Fibroblast of lung (primary cell): ENCODE results near the gene MYO10. TPM values are rescaled to one million over a fixed set of nuclear protein-coding genes. Genes with fewer than 3 reads are reported as not detected.

Experiments
- DNase-seq, 2 donors: peaks; one replicate each; pipeline versions ENCODE4 v3.0.0 to v3.0.0-alpha.2; 2010; ENCODE audit warnings: low read depth in 2 of 2
- H2AFZ ChIP-seq: 2 replicates; pipeline ENCODE4 v1.5.1; 2012; ENCODE audit warnings: low read length, control low read depth, inconsistent platforms
- H3K27ac ChIP-seq: 2 replicates; pipeline ENCODE4 v1.5.1; 2011; ENCODE audit warnings: low read length, control low read depth; ENCODE audit not compliant: insufficient read depth
- H3K27me3 ChIP-seq: 2 replicates; pipeline ENCODE4 v1.5.1; 2011; ENCODE audit warnings: mild to moderate bottlenecking, low read length; ENCODE audit not compliant: control insufficient read depth, insufficient read depth
- H3K36me3 ChIP-seq: 2 replicates; pipeline ENCODE4 v1.5.1; 2011; ENCODE audit warnings: low read length; ENCODE audit not compliant: control insufficient read depth, insufficient read depth
- H3K4me1 ChIP-seq: 2 replicates; pipeline ENCODE4 v1.5.1; 2011; ENCODE audit warnings: low read length; ENCODE audit not compliant: control insufficient read depth, insufficient read depth; ENCODE audit errors: extremely low read depth
- H3K4me2 ChIP-seq: 2 replicates; pipeline ENCODE4 v1.5.1; 2011; ENCODE audit warnings: low read length, control low read depth; ENCODE audit not compliant: insufficient read depth; ENCODE audit errors: extremely low read depth
- H3K4me3 ChIP-seq, 4 experiments: fragments of 200-600 bp in 1 of 4; sonication (generic) in 1 of 4; replicated peaks in 1 of 4; 2 replicates each; pipeline ENCODE4 v1.5.1; 2011 to 2016; ENCODE audit warnings: low read length in 4 of 4, low read depth in 3 of 4, mild to moderate bottlenecking in 3 of 4, control low read depth in 2 of 4, inconsistent platforms in 1 of 4, mixed read lengths in 1 of 4; ENCODE audit not compliant: insufficient read depth in 1 of 4; ENCODE audit errors: control extremely low read depth in 1 of 4
- H3K79me2 ChIP-seq: 2 replicates; pipeline ENCODE4 v1.5.1; 2012; ENCODE audit warnings: mild to moderate bottlenecking, low read length, inconsistent platforms; ENCODE audit not compliant: control insufficient read depth, insufficient read depth
- H3K9ac ChIP-seq: 2 replicates; pipeline ENCODE4 v1.5.1; 2011; ENCODE audit warnings: mild to moderate bottlenecking, low read length, control low read depth; ENCODE audit not compliant: insufficient read depth
- H3K9me3 ChIP-seq: 2 replicates; pipeline ENCODE4 v1.5.1; 2012; ENCODE audit warnings: low read depth, low read length; ENCODE audit not compliant: control insufficient read depth, insufficient read depth
- H4K20me1 ChIP-seq: 2 replicates; pipeline ENCODE4 v1.5.1; 2011; ENCODE audit warnings: low read length; ENCODE audit not compliant: control insufficient read depth, insufficient read depth; ENCODE audit errors: extremely low read depth
- CTCF ChIP-seq, 2 donors: IDR thresholded peaks in 1 of 2; conservative IDR thresholded peaks in 1 of 2; 1 replicate in 1 of 2; 2 replicates in 1 of 2; pipeline ENCODE4 v1.5.1; 2011 to 2012; ENCODE audit warnings: low read length in 2 of 2, control low read depth in 1 of 2, inconsistent platforms in 1 of 2, low read depth in 1 of 2, mild to moderate bottlenecking in 1 of 2
- EZH2 ChIP-seq: IDR thresholded peaks from 2 replicates; pipeline ENCODE4 v1.5.1; 2012; ENCODE audit warnings: low read length, control low read depth, mild to moderate bottlenecking; ENCODE audit errors: missing control alignments
- polyA plus RNA-seq, 2 donors: library from polyadenylated mRNA; depleted of rRNA in 1 of 2; stranded (reverse) in 1 of 2; unstranded in 1 of 2; fragments of >200 nt; gene quantifications; 2 replicates each; pipeline ENCODE4 v1.2.1, GENCODE V29; 2011 to 2012; ENCODE audit warnings: missing spikeins in 1 of 2
- total RNA-seq: library from RNA; depleted of rRNA; stranded (reverse); fragments of >200 nt; gene quantifications from 2 replicates; pipeline ENCODE4 v1.2.1, GENCODE V29; 2014

The MYO10 gene
- total and polyA plus RNA-seq, 2 donors (not counting 1 experiment from before 2014, with no cell fraction given): 16.6 to 82.2 TPM

GRCh38 chr5:16867577-16867953, 68.5 kb downstream of the MYO10 start:
- Histone ChIP-seq H3K9ac (no peak overlapping the region), H3K27ac (no peak overlapping the region), H3K79me2 (peaks cover 66% of the 10 kb centered on the region), H2AFZ (no peak overlapping the region), H3K9me3 (no peaks in the 10 kb centered on the region), H4K20me1 (no peaks in the 10 kb centered on the region), H3K27me3 (no peaks in the 10 kb centered on the region), H3K36me3 (no peaks in the 10 kb centered on the region), H3K4me2 (no peak overlapping the region), H3K4me1 (peaks cover 23% of the 10 kb centered on the region), H3K4me3 (no peak overlapping the region)
- TF ChIP-seq CTCF (conservative IDR thresholded peaks at IDR 0.05 in 1 of 2, IDR thresholded peaks at IDR 0.05 in 1 of 2; ENCODE audit: low read depth in 1 of 2, low read length in 2 of 2) (no peak), EZH2 (no peak)
- no peak for DNase-seq

GRCh38 chr5:16866795-16867576, 69.1 kb downstream of the MYO10 start:
- Histone ChIP-seq H4K20me1 (no peaks in the 10 kb centered on the region), H3K27ac (peak overlapping the region; percentile 1), H3K4me2 (no peak overlapping the region), H3K9ac (no peak overlapping the region), H3K79me2 (peaks cover 69% of the 10 kb centered on the region), H3K4me1 (peaks cover 21% of the 10 kb centered on the region), H3K9me3 (no peaks in the 10 kb centered on the region), H3K36me3 (no peaks in the 10 kb centered on the region), H2AFZ (no peak overlapping the region), H3K4me3 (no peak overlapping the region), H3K27me3 (no peaks in the 10 kb centered on the region)
- TF ChIP-seq CTCF (conservative IDR thresholded peaks at IDR 0.05 in 1 of 2, IDR thresholded peaks at IDR 0.05 in 1 of 2; ENCODE audit: low read depth in 1 of 2, low read length in 2 of 2): no peak
- no peak for TF ChIP-seq EZH2
- DNase-seq: peak; percentile 62 to 76

GRCh38 chr5:16866273-16866672, 69.8 kb downstream of the MYO10 start:
- no peaks in the 10 kb centered on the region for H3K27me3 ChIP-seq
- no peak overlapping the region for H3K4me3 ChIP-seq
- H3K9me3 ChIP-seq: no peaks in the 10 kb centered on the region
- peak overlapping the region; percentile 1 for H3K27ac ChIP-seq
- DNase-seq: no peak
- no peak overlapping the region for H2AFZ ChIP-seq
- H3K9ac ChIP-seq: no peak overlapping the region
- no peak for TF ChIP-seq CTCF (conservative IDR thresholded peaks at IDR 0.05 in 1 of 2, IDR thresholded peaks at IDR 0.05 in 1 of 2; ENCODE audit: low read depth in 1 of 2, low read length in 2 of 2)
- TF ChIP-seq EZH2: no peak
- H3K4me1 ChIP-seq: peaks cover 16% of the 10 kb centered on the region
- no peaks in the 10 kb centered on the region for H3K36me3 ChIP-seq
- peaks cover 73% of the 10 kb centered on the region for H3K79me2 ChIP-seq
- no peak overlapping the region for H3K4me2 ChIP-seq
- no peaks in the 10 kb centered on the region for H4K20me1 ChIP-seq
